IMR-90 (cell line): ENCODE data around the gene TINAGL1. TPM values are rescaled to one million over a fixed set of nuclear protein-coding genes. Genes with fewer than 3 reads are reported as not detected.

ENCODE experiments used
- ATAC-seq: fragments of 200-7000 bp; cut with Tn5 transposase; 2 replicates; pipeline ENCODE4 v1.9.1; 2020; ENCODE audit warnings: low read depth, mild to moderate bottlenecking, moderate library complexity
- BruUV-seq: library from RNA; stranded (reverse); fragments of 400-500 nt; replicated peaks from 2 replicates; lab custom pipeline; 2021; lab: Mats Ljungman, UMichigan
- CTCF ChIA-PET: fragments of 300-600 bp; formaldehyde crosslinking; extraction: SDS; loops from one replicate; lab custom pipeline; 2021; ENCODE audit warnings: antibody characterized with exemption; lab: Yijun Ruan, JAX
- POLR2A ChIA-PET: fragments of 300-600 bp; sonication (Branson Sonifier 250); formaldehyde crosslinking; loops from one replicate; lab custom pipeline; 2022; ENCODE audit warnings: antibody characterized with exemption; ENCODE audit not compliant: unreplicated experiment; lab: Charles Lee
- DNase-seq: peaks from one replicate; pipeline ENCODE4 v3.0.0; 2013
- H2AFZ ChIP-seq: replicated peaks from 2 replicates; pipeline ENCODE3; 2013; ENCODE audit warnings: low read length, mild to moderate bottlenecking; ENCODE audit not compliant: poor library complexity
- H2AK5ac ChIP-seq: 2 replicates; pipeline ENCODE4 v1.6.1; 2013; ENCODE audit warnings: low read depth, low read length, inconsistent platforms
- H2AK9ac ChIP-seq: replicated peaks from 2 replicates; pipeline ENCODE3; 2013; ENCODE audit warnings: mild to moderate bottlenecking, low read depth, low read length, moderate library complexity; ENCODE audit not compliant: poor library complexity
- H2BK120ac ChIP-seq: 2 replicates; pipeline ENCODE4 v1.6.1; 2013; ENCODE audit warnings: low read depth, low read length, inconsistent platforms
- H2BK15ac ChIP-seq: 3 replicates; pipeline ENCODE4 v1.6.1; 2013; ENCODE audit warnings: low read depth, low read length, inconsistent platforms
- H2BK20ac ChIP-seq: 2 replicates; pipeline ENCODE4 v1.6.1; 2013; ENCODE audit warnings: low read depth, mild to moderate bottlenecking, inconsistent platforms, low read length, moderate library complexity
- H2BK5ac ChIP-seq: 2 replicates; pipeline ENCODE4 v1.6.1; 2013; ENCODE audit warnings: mild to moderate bottlenecking, low read depth, low read length, inconsistent platforms; ENCODE audit not compliant: poor library complexity, severe bottlenecking
- H3K14ac ChIP-seq: replicated peaks from 2 replicates; pipeline ENCODE4 v1.6.1; 2013; ENCODE audit warnings: low read depth, low read length, inconsistent platforms
- H3K18ac ChIP-seq: 2 replicates; pipeline ENCODE4 v1.6.1; 2013; ENCODE audit warnings: low read depth, low read length, control low read depth
- H3K23ac ChIP-seq: 2 replicates; pipeline ENCODE4 v1.6.1; 2013; ENCODE audit warnings: low read depth, low read length, inconsistent platforms
- H3K27ac ChIP-seq: 2 replicates; pipeline ENCODE4 v1.5.1; 2013; ENCODE audit warnings: mild to moderate bottlenecking, control low read depth, low read length; ENCODE audit not compliant: insufficient read depth
- H3K27me3 ChIP-seq: 2 replicates; pipeline ENCODE4 v1.6.1; 2013; ENCODE audit warnings: low read length; ENCODE audit not compliant: control insufficient read depth, insufficient read depth
- H3K36me3 ChIP-seq: 2 replicates; pipeline ENCODE4 v1.6.1; 2013; ENCODE audit warnings: low read length, mixed read lengths; ENCODE audit not compliant: control insufficient read depth, insufficient read depth
- H3K4ac ChIP-seq: 2 replicates; pipeline ENCODE4 v1.6.1; 2013; ENCODE audit warnings: low read depth, low read length, inconsistent platforms
- H3K4me1 ChIP-seq: 2 replicates; pipeline ENCODE4 v1.6.1; 2013; ENCODE audit warnings: low read length, mixed read lengths; ENCODE audit not compliant: control insufficient read depth, insufficient read depth
- H3K4me2 ChIP-seq: 2 replicates; pipeline ENCODE4 v1.6.1; 2013; ENCODE audit warnings: low read depth, mild to moderate bottlenecking, control low read depth, low read length, moderate library complexity
- H3K4me3 ChIP-seq: 2 replicates; pipeline ENCODE4 v1.5.1; 2013; ENCODE audit warnings: low read depth, mild to moderate bottlenecking, control low read depth, low read length, moderate library complexity; ENCODE audit not compliant: insufficient read depth
- H3K56ac ChIP-seq: 2 replicates; pipeline ENCODE4 v1.6.1; 2013; ENCODE audit warnings: low read length, inconsistent platforms; ENCODE audit not compliant: insufficient read depth; ENCODE audit errors: extremely low read depth
- H3K79me1 ChIP-seq, 2 experiments: 2 replicates each; pipeline ENCODE4 v1.6.1; 2013; ENCODE audit warnings: low read length in 2 of 2, inconsistent platforms in 1 of 2, low read depth in 1 of 2
- H3K9ac ChIP-seq: 2 replicates; pipeline ENCODE4 v1.6.1; 2013; ENCODE audit warnings: low read depth, low read length, control low read depth
- H3K9me1 ChIP-seq: 2 replicates; pipeline ENCODE4 v1.6.1; 2013; ENCODE audit warnings: low read length, inconsistent platforms; ENCODE audit not compliant: insufficient read depth
- H3K9me3 ChIP-seq: 2 replicates; pipeline ENCODE4 v1.6.1; 2013; ENCODE audit warnings: low read length; ENCODE audit not compliant: control insufficient read depth, insufficient read depth
- H4K20me1 ChIP-seq: 2 replicates; pipeline ENCODE4 v1.6.1; 2013; ENCODE audit warnings: low read length, inconsistent platforms; ENCODE audit not compliant: insufficient read depth
- H4K5ac ChIP-seq: 2 replicates; pipeline ENCODE4 v1.6.1; 2013; ENCODE audit warnings: mild to moderate bottlenecking, low read depth, low read length, control low read depth
- H4K8ac ChIP-seq, 2 experiments: 2 replicates each; pipeline ENCODE4 v1.6.1; 2013; ENCODE audit warnings: low read depth in 2 of 2, low read length in 2 of 2, control low read depth in 1 of 2, inconsistent platforms in 1 of 2
- H4K91ac ChIP-seq: 2 replicates; pipeline ENCODE4 v1.6.1; 2013; ENCODE audit warnings: low read depth, low read length, inconsistent platforms; ENCODE audit not compliant: insufficient read depth
- BHLHE40 ChIP-seq: fragments of 150-350 bp; IDR thresholded peaks from 2 replicates; pipeline ENCODE4 v1.6.1; 2016; ENCODE audit warnings: mild to moderate bottlenecking, low read depth, low read length
- CHD1 ChIP-seq: IDR thresholded peaks from 2 replicates; pipeline ENCODE4 v1.6.1; 2012; ENCODE audit warnings: low read depth, low read length, improper control_type of control experiment
- CTCF ChIP-seq: conservative IDR thresholded peaks from 2 replicates; pipeline ENCODE4 v1.5.1; 2012; ENCODE audit warnings: mild to moderate bottlenecking, low read depth, low read length, improper control_type of control experiment
- ELK1 ChIP-seq: fragments of 150-350 bp; IDR thresholded peaks from 2 replicates; pipeline ENCODE4 v1.6.1; 2016; ENCODE audit warnings: low read depth, mild to moderate bottlenecking, low read length, moderate library complexity, borderline replicate concordance
- FOS ChIP-seq: fragments of 150-350 bp; IDR thresholded peaks from 2 replicates; pipeline ENCODE4 v1.6.1; 2016; ENCODE audit warnings: low read depth, low read length
- MAFK ChIP-seq: IDR thresholded peaks from 2 replicates; pipeline ENCODE4 v1.6.1; 2012; ENCODE audit warnings: low read depth, low read length, improper control_type of control experiment
- POLR2A ChIP-seq: IDR thresholded peaks from 2 replicates; pipeline ENCODE4 v1.6.1; 2012; ENCODE audit warnings: mild to moderate bottlenecking, low read depth, low read length
- RCOR1 ChIP-seq: IDR thresholded peaks from 2 replicates; pipeline ENCODE4 v1.6.1; 2012; ENCODE audit warnings: mild to moderate bottlenecking, low read length, improper control_type of control experiment; ENCODE audit not compliant: insufficient replicate concordance
- USF2 ChIP-seq: fragments of 150-350 bp; IDR thresholded peaks from 2 replicates; pipeline ENCODE4 v1.6.1; 2017; ENCODE audit warnings: mild to moderate bottlenecking, antibody characterized with exemption, low read length, low read depth
- WGBS, 2 experiments: methylation state at CpG; one replicate each; pipeline versions ENCODE4 v1.1.5 to v1.1.7; 2013; ENCODE audit warnings: missing lambda C conversion rate in 2 of 2; ENCODE audit not compliant: insufficient read length in 1 of 2; ENCODE audit errors: extremely low coverage in 2 of 2; 5-methylcytosine and 5-hydroxymethylcytosine counted together
- dilution Hi-C: fragments of 300-500 bp; cut with HindIII; formaldehyde crosslinking; loops from one replicate; pipeline ENCODE4 v1.14.3; 2018; ENCODE audit warnings: low sequenced_read_pairs; ENCODE audit not compliant: unreplicated experiment
- in situ Hi-C: fragments of 300-500 bp; cut with MboI; formaldehyde crosslinking; loops from 3 replicates; pipeline ENCODE4 v1.14.3; 2019; ENCODE audit warnings: low sequenced_read_pairs, inconsistent platforms, mixed read lengths
- intact Hi-C: fragments of 100-400 bp; cut with micrococcal nuclease; formaldehyde crosslinking; loops from 2 replicates; pipeline ENCODE4 v1.10.0; 2022
- polyA plus RNA-seq, 3 experiments: library from polyadenylated mRNA; depleted of rRNA; stranded (reverse); fragments of >200 nt; gene quantifications; 2 replicates each; pipeline ENCODE4 v1.2.3, GENCODE V29; 2012; ENCODE audit warnings: low replicate concordance in 1 of 3
- total RNA-seq: library from RNA; depleted of rRNA; stranded (reverse); fragments of >200 nt; gene quantifications from 2 replicates; pipeline ENCODE4 v1.2.3, GENCODE V29; 2012

TINAGL1 gene
- total and polyA plus RNA-seq, 2 of the 4 experiments (the other 2 are of a cell fraction): 0.54 to 1.5 TPM

- no peak for TF ChIP-seq MAFK
- no peak for TF ChIP-seq RCOR1
These were observed 5.8 kb downstream of the TINAGL1 start (continued) for GRCh38 chr1:31581821-31582810.

- no peak overlapping the region for H3K14ac ChIP-seq
- H2BK20ac ChIP-seq: no peak overlapping the region
- TF ChIP-seq POLR2A (no peak), CTCF (no peak), CHD1 (no peak), FOS (no peak), USF2 (no peak), ELK1 (no peak), BHLHE40 (no peak)
- no peak overlapping the region for H2BK120ac ChIP-seq
- ChIA-PET POLR2A (no interaction called here), CTCF (no interaction called here)
- H3K4me3 ChIP-seq: no peak overlapping the region
- H2AFZ ChIP-seq: peak overlapping the region; percentile 24
- intact Hi-C loops (no loop called here), dilution Hi-C loops (no loop called here), in situ Hi-C loops (no loop called here)
- no peak overlapping the region for H2AK9ac ChIP-seq
- no peak overlapping the region for H4K91ac ChIP-seq
- BruUV-seq: no TSS peak
- no peak overlapping the region for H2BK5ac ChIP-seq
- H4K5ac ChIP-seq: no peak overlapping the region
- DNase-seq (no peak), ATAC-seq (no peak)
- H3K4me1 ChIP-seq: peaks cover 19% of the 10 kb centered on the region; the same call in 1 of the 2 replicates
- no peaks in the 10 kb centered on the region for H3K79me1 ChIP-seq
- no peak overlapping the region for H3K23ac ChIP-seq
- no peaks in the 10 kb centered on the region for H3K9me3 ChIP-seq
- H3K36me3 ChIP-seq: no peaks in the 10 kb centered on the region
- H3K9me1 ChIP-seq: peaks cover 6% of the 10 kb centered on the region; the same call in 1 of the 2 replicates
- no peaks in the 10 kb centered on the region; the same call in 1 of the 2 replicates for H4K20me1 ChIP-seq
- 89% methylated on average over 7 of the region's 16 CpGs; no CpG with 5 or more reads in 1 of the 2 experiments for WGBS, 2 experiments
- H3K4ac ChIP-seq: no peak overlapping the region
- H2BK15ac ChIP-seq: no peak overlapping the region
- peak overlapping the region; percentile 6; the same call in 1 of the 2 replicates for H2AK5ac ChIP-seq
- no peak overlapping the region for H3K27ac ChIP-seq
- peaks cover 7% of the 10 kb centered on the region for H3K27me3 ChIP-seq
- no peak overlapping the region for H3K18ac ChIP-seq
- H4K8ac ChIP-seq: no peak overlapping the region
- H3K9ac ChIP-seq: no peak overlapping the region
- H3K4me2 ChIP-seq: no peak overlapping the region
- no peak overlapping the region for H3K56ac ChIP-seq
These were observed 7.0 kb downstream of the TINAGL1 start for GRCh38 chr1:31583082-31583994.
